ENCODE results near the gene CCDC9. TPM values are rescaled to one million over a fixed set of nuclear protein-coding genes. Genes with fewer than 3 reads are reported as not detected.

The CCDC9 gene
- total RNA-seq, 2 experiments from 2014 or later = 43.6 to 47.7 TPM

DNA sequence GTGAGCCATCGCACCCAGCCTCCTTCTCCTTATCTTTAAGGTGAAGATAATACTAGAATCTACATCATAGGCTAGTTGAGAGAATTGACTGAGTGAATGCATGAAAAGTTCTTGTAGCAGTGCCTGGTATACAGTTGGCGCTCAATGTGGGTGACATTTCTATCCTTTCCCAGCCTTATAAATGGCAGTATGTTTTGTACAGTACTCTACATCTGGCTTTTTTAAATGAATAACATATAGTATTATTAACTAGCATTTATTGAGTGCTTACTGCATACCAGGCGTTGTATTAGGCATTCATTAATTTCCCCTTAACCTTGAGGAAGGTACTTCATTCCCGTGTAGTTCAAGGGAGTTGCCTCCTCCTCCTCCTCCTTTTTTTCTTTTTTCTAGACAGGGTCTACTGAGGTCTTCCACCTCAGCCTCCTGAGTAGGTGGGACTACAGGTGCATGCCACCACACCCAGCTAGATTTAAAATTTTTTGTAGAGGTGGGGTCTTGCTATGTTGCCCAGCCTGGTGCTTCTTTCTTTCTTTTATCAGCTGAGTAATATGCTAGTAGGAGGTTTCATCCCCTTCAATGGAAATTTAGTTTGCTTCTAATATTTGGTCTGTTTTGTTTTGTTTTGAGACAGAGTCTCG lies 56.2 kb downstream of the CCDC9 start:
- intact Hi-C loops (cut with micrococcal nuclease) = no loop called here
- H3K4me1 Mint-ChIP-seq (ENCODE audit: low read depth) = peaks cover 3% of the 10 kb centered on the region
- DNase-seq = no peak
- H3K4me3 Mint-ChIP-seq = no peak overlapping the region
- H3K27ac Mint-ChIP-seq = no peak overlapping the region
- CTCF ChIA-PET = no interaction called here
- H3K9me3 Mint-ChIP-seq = no peaks in the 10 kb centered on the region
- H3K36me3 Mint-ChIP-seq (ENCODE audit: low read depth) = no peaks in the 10 kb centered on the region
- H3K27me3 Mint-ChIP-seq (ENCODE audit: low read depth) = peaks cover 13% of the 10 kb centered on the region

DNA sequence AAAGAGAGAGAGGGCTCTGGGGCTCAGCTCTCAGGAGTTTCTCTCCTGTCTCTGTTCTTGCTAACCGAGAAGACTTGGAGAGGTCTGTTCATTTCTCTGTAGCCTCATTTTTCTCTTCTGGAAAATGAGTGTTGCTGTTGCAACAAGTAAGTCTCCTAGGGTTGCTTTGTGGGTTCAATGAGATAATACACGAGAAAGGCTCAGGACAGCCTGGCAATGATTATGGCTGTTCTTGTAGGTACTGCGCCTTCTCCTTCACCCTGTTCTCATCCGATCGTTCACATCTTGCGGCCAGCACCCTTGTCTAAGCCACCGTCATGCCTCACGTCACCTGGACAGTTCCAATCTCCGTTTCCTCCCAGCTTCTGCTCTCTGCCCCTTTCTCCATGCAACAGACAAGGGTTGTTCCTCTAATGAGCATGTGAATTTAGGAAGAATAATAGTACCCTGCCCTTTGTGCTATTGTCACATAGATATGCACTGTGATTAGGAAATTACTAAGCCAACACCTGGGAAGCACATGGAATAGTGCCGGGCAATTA lies 57.5 kb downstream of the CCDC9 start:
- peaks cover 3% of the 10 kb centered on the region for H3K4me1 Mint-ChIP-seq (ENCODE audit: low read depth)
- intact Hi-C loops (cut with micrococcal nuclease) = loop anchor here (2.0 kb wide), 1 partner anchor 35 kb away; the partner anchor contains the start of gene DHX34
- no peak overlapping the region for H3K4me3 Mint-ChIP-seq
- peaks cover 14% of the 10 kb centered on the region for H3K27me3 Mint-ChIP-seq (ENCODE audit: low read depth)
- H3K36me3 Mint-ChIP-seq (ENCODE audit: low read depth) = no peaks in the 10 kb centered on the region
- H3K9me3 Mint-ChIP-seq = no peaks in the 10 kb centered on the region
- CTCF ChIA-PET = no interaction called here
- DNase-seq = no peak
- no peak overlapping the region for H3K27ac Mint-ChIP-seq

DNA sequence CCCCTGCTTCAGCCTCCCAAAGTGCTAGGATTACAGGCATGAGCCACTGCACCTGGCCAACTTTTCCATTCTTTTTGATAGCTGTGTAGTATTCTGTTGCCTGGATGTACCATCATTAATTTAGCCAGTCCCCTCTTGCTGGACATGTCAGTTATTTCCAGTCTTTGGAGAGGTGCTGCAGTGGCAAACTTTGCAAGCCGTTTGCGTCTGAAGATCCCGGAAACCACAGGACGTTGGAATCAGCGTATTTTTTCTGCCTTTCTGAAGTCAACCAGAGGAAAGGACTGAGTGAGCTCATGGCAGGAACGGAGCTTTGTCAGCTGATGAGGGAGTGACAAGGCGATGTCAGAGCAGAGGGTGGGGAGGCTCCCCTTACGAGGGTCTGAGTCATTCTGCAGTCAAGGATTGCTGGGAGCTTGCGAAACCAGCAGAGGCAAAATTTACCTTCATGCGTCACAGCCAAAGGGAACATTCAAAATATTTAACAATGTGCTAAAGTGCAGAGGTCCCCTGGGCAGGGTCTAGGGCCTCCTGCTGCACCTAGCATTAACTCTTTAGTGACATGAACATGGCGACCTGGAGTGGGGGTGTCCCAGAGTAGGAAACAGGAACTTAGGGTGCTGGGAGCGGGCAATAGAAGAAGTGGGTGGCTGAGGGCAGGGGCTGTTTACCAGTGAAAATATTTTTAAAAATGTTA lies 58.9 kb downstream of the CCDC9 start:
- H3K4me1 Mint-ChIP-seq (ENCODE audit: low read depth) = peaks cover 3% of the 10 kb centered on the region
- H3K27me3 Mint-ChIP-seq (ENCODE audit: low read depth) = peaks cover 15% of the 10 kb centered on the region
- H3K27ac Mint-ChIP-seq = no peak overlapping the region
- H3K4me3 Mint-ChIP-seq = no peak overlapping the region
- intact Hi-C loops (cut with micrococcal nuclease) = loop anchor here (1.0 to 2.0 kb wide), 2 partner anchors 31 to 34 kb away; partner anchors contain the start of gene DHX34
- CTCF ChIA-PET = interaction anchor here (2.1 kb wide), 1 partner anchor 34 kb away, joined by 6 read pairs; the partner anchor contains the start of gene DHX34
- H3K36me3 Mint-ChIP-seq (ENCODE audit: low read depth) = no peaks in the 10 kb centered on the region
- no peaks in the 10 kb centered on the region for H3K9me3 Mint-ChIP-seq
- DNase-seq = peak; percentile 63

DNA sequence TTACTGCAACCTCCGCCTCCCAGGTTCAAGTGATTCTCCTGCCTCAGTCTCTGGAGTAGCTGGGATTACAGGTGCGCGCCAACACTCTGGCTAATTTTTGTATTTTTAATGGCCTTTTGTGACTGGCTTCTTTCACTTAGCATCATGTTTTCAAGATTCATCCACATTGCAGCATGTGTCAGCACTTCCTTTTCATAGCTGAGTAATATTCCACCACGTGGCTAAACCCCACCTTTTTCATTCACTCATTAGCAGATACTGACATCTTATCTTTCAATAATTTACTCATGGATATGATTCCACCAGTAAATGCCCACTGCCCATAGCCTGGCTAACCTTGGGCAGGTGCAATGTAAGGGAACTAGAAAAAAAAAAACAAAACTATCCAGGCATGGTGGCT lies 60.2 kb downstream of the CCDC9 start:
- H3K9me3 Mint-ChIP-seq = no peaks in the 10 kb centered on the region
- CTCF ChIA-PET = interaction anchor here (1.9 to 2.1 kb wide), 2 partner anchors 11 to 32 kb away, joined by 6 to 7 read pairs; partner anchors contain the start of gene DHX34
- peaks cover 20% of the 10 kb centered on the region for H3K27me3 Mint-ChIP-seq (ENCODE audit: low read depth)
- peaks cover 3% of the 10 kb centered on the region for H3K4me1 Mint-ChIP-seq (ENCODE audit: low read depth)
- H3K27ac Mint-ChIP-seq = no peak overlapping the region
- H3K36me3 Mint-ChIP-seq (ENCODE audit: low read depth) = no peaks in the 10 kb centered on the region
- intact Hi-C loops (cut with micrococcal nuclease) = no loop called here
- no peak for DNase-seq
- no peak overlapping the region for H3K4me3 Mint-ChIP-seq

DNA sequence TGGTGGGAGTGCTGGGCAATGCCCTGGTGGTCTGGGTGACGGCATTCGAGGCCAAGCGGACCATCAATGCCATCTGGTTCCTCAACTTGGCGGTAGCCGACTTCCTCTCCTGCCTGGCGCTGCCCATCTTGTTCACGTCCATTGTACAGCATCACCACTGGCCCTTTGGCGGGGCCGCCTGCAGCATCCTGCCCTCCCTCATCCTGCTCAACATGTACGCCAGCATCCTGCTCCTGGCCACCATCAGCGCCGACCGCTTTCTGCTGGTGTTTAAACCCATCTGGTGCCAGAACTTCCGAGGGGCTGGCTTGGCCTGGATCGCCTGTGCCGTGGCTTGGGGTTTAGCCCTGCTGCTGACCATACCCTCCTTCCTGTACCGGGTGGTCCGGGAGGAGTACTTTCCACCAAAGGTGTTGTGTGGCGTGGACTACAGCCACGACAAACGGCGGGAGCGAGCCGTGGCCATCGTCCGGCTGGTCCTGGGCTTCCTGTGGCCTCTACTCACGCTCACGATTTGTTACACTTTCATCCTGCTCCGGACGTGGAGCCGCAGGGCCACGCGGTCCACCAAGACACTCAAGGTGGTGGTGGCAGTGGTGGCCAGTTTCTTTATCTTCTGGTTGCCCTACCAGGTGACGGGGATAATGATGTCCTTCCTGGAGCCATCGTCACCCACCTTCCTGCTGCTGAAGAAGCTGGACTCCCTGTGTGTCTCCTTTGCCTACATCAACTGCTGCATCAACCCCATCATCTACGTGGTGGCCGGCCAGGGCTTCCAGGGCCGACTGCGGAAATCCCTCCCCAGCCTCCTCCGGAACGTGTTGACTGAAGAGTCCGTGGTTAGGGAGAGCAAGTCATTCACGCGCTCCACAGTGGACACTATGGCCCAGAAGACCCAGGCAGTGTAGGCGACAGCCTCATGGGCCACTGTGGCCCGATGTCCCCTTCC lies 63.9 kb downstream of the CCDC9 start:
- no peak for DNase-seq
- Mint-ChIP-seq H3K4me3 (no peak overlapping the region), H3K27me3 (ENCODE audit: low read depth) (peaks cover 26% of the 10 kb centered on the region), H3K27ac (no peak overlapping the region), H3K9me3 (no peaks in the 10 kb centered on the region), H3K4me1 (ENCODE audit: low read depth) (peaks cover 3% of the 10 kb centered on the region), H3K36me3 (ENCODE audit: low read depth) (no peaks in the 10 kb centered on the region)
- CTCF ChIA-PET = no interaction called here
- intact Hi-C loops (cut with micrococcal nuclease) = no loop called here

Small RNA genes within 50 kb of the gene (microRNA-seq; reads per million reads assigned to microRNA genes)
- gene MIR3190 (ENCODE audit: borderline microRNAs expressed, borderline replicate concordance) (not detected), gene MIR3191 (ENCODE audit: borderline microRNAs expressed, borderline replicate concordance) (not detected)

Other genes starting within 250 kb of the CCDC9 start
- gene NPAS1, start 236.7 kb upstream of the CCDC9 start, total RNA-seq = under 1 TPM in 1 of 2 experiments, not detected in 1; 0.21 TPM
- gene TMEM160, start 207.9 kb upstream of the CCDC9 start, total RNA-seq = 10 to 100 TPM; 54.8 to 56.6 TPM
- gene ZC3H4, start 142.7 kb upstream of the CCDC9 start, total RNA-seq = 10 to 100 TPM; 46.0 to 48.8 TPM
- 100 to 1,000 TPM; 160 to 161 TPM for gene SAE1, start 125.7 kb upstream of the CCDC9 start, total RNA-seq
- gene BBC3, start 25.3 kb upstream of the CCDC9 start, total RNA-seq = 10 to 100 TPM; 55.9 to 59.5 TPM
- gene INAFM1, start 18.4 kb downstream of the CCDC9 start, total RNA-seq = 10 to 100 TPM; 18.7 to 19.9 TPM
- gene C5AR1, start 53.3 kb downstream of the CCDC9 start, total RNA-seq = under 1 TPM in 1 of 2 experiments, not detected in 1; 0.19 TPM
- not detected for gene C5AR2, start 75.7 kb downstream of the CCDC9 start, total RNA-seq
- gene DHX34, start 92.8 kb downstream of the CCDC9 start, total RNA-seq = 10 to 100 TPM; 11.2 to 11.6 TPM
- not detected for gene MEIS3, start 163.0 kb downstream of the CCDC9 start, total RNA-seq
- gene SLC8A2, start 215.4 kb downstream of the CCDC9 start, total RNA-seq = not detected
- 10 to 100 TPM; 14.2 to 15.5 TPM for gene KPTN, start 227.7 kb downstream of the CCDC9 start, total RNA-seq